ENCODE measurements around the gene CREBBP. TPM values are rescaled to one million over a fixed set of nuclear protein-coding genes. Genes with fewer than 3 reads are reported as not detected.

The CREBBP gene
- total RNA-seq, 1 donor from 2014 or later: 131 TPM

DNA sequence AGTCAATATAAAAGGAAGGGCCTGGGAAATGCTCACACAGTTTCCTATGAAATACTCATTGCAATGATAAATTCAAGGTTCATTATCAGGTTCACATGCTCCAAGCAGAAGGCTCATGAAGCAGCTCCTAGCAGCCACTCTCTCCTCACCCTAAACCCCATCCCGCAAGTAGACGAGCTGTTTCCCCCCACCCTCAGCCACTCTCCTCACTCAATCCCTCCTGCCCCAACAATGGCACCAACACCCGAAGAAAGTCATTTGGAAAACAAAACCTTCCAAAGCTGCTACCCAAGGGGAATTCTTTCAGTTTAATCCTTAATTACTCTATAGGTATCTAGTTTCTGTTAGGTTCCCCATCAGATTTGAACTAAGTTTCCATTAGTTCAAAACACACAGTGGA is 69.7 kb downstream of the CREBBP start:
- no peak for TF ChIP-seq CTCF (IDR thresholded peaks at IDR 0.05)
- Mint-ChIP-seq H3K27me3 (no peaks in the 10 kb centered on the region), H3K9me3 (no peaks in the 10 kb centered on the region), H3K4me3 (no peak overlapping the region), H3K4me1 (peaks cover 78% of the 10 kb centered on the region), H3K36me3 (ENCODE audit: low read depth) (peaks cover 50% of the 10 kb centered on the region), H3K27ac (peak overlapping the region; percentile 2)
- ATAC-seq (ENCODE audit: low read depth) (no peak), DNase-seq (no peak)
- CTCF ChIA-PET: no interaction called here
- POLR2A ChIA-PET: no interaction called here
- intact Hi-C loops (cut with micrococcal nuclease): no loop called here

DNA sequence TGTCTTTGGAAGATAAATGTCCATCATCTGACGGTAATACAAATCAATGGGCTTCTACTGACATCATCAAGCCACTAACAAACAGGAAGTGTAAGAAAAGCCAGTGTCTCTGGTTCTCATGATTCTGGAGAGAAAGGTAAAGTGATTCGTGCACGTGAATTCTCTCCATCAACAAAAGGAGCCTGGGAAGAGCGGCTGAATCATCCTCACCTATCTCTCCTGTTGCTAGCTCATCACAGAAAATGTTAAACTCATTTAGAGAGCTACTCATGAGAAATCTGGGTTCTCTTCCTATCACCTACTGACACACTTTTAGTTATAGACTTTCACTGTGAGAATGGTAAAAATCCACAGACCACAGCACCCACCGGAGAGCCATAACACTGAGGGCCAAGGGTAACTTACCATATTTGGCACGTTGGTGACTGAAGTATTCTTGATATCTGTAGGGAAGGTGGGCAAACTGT is 70.3 kb downstream of the CREBBP start:
- CTCF ChIA-PET: no interaction called here

DNA sequence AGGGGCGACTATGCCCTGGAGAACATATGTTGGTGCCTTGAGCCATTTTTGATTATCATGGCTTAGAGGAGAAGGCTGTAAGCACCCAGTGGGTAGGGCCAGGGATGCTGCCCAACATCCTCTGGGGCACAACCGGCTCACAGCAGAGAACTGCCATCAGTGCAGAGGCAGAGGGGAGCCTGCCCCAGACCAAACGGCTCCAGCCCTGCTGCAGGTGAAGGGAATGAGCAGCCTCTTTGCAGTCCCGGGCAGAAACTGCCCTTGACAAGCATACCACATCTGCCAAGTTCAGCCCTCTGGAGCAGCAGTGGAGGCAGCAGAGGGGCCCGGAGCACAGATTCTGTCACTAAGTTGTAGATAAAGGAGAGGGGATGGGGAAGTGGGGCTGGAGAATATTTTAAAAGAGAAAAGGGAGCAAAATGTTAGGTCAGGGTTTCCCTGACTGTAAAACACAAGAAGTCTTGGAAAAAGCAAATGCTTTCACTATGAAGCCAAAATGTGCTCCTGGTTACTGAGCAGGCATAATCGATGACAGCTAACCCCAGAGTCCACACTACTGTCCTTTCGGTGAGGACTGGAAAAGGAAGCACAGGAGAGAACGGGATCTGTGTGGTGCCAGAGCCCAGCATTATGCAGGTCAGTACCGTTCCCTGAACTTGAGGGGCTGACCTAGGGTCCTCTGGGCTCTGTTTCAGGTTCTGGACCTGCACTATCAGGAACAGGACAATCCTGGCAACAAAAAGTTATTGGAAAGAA is 72.0 kb downstream of the CREBBP start:
- ChIA-PET POLR2A (no interaction called here), CTCF (no interaction called here)
- H3K27me3 Mint-ChIP-seq: no peaks in the 10 kb centered on the region
- no peak for TF ChIP-seq CTCF (IDR thresholded peaks at IDR 0.05)
- DNase-seq (no peak), ATAC-seq (ENCODE audit: low read depth) (no peak)
- H3K27ac Mint-ChIP-seq: no peak overlapping the region
- H3K4me3 Mint-ChIP-seq: no peak overlapping the region
- H3K9me3 Mint-ChIP-seq: no peaks in the 10 kb centered on the region
- intact Hi-C loops (cut with micrococcal nuclease): no loop called here
- H3K4me1 Mint-ChIP-seq: peaks cover 85% of the 10 kb centered on the region
- peaks cover 60% of the 10 kb centered on the region for H3K36me3 Mint-ChIP-seq (ENCODE audit: low read depth)

More for the DNA sequence above, 70.3 kb downstream of the CREBBP start:
- no peak for TF ChIP-seq CTCF (IDR thresholded peaks at IDR 0.05)
- Mint-ChIP-seq H3K36me3 (ENCODE audit: low read depth) (peaks cover 56% of the 10 kb centered on the region), H3K9me3 (no peaks in the 10 kb centered on the region), H3K4me3 (no peak overlapping the region), H3K27ac (no peak overlapping the region), H3K27me3 (no peaks in the 10 kb centered on the region), H3K4me1 (peaks cover 83% of the 10 kb centered on the region)
- intact Hi-C loops (cut with micrococcal nuclease): no loop called here
- DNase-seq (no peak), ATAC-seq (ENCODE audit: low read depth) (no peak)
- POLR2A ChIA-PET: no interaction called here

DNA sequence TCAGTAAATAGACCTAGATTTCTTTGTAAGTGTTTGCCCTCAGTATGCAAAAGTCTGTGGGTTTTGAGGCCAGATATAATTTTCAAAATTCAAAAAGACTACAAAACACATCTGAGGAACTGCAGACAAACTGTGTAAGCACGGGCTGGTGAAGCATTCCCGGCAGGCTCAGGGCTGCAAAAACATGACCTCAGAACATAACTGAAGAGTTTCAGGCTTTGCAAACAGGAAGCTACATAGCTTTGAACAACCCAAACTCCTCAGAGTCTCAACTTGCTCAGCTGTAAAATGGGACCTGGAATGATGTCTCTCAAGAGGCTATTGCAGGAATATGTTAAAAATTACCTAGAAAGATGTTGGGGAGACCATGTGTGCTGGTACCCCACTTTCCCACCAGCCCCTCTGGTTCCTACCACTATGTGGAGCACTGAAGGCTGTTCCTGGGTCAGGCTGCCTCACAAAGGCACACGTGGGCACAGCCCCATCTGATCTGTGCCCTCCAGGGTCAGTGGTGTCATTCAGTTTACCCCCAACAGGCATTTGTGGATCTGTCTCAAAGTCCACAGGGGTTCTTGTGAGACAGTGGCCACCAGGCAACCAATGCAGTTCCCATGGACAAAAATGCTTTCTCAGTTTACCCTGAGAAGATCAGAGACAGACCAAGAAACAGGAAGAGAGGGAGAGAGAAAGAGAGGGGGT is 72.9 kb downstream of the CREBBP start:
- no peak overlapping the region for H3K4me3 Mint-ChIP-seq
- no peak for TF ChIP-seq CTCF (IDR thresholded peaks at IDR 0.05)
- CTCF ChIA-PET: no interaction called here
- peaks cover 79% of the 10 kb centered on the region for H3K4me1 Mint-ChIP-seq
- DNase-seq (no peak), ATAC-seq (ENCODE audit: low read depth) (no peak)
- no peaks in the 10 kb centered on the region for H3K27me3 Mint-ChIP-seq
- H3K36me3 Mint-ChIP-seq (ENCODE audit: low read depth): peaks cover 63% of the 10 kb centered on the region
- H3K9me3 Mint-ChIP-seq: no peaks in the 10 kb centered on the region
- POLR2A ChIA-PET: no interaction called here
- intact Hi-C loops (cut with micrococcal nuclease): no loop called here
- H3K27ac Mint-ChIP-seq: peak overlapping the region; percentile 59

GRCh38 chr16:3804426-3805016 is 76.0 kb downstream of the CREBBP start:
- H3K36me3 Mint-ChIP-seq (ENCODE audit: low read depth): peaks cover 54% of the 10 kb centered on the region
- no peak for ATAC-seq (ENCODE audit: low read depth)

More at GRCh38 chr16:3804426-3805016, 76.0 kb downstream of the CREBBP start:
- DNase-seq: no peak
- intact Hi-C loops (cut with micrococcal nuclease): no loop called here
- POLR2A ChIA-PET: no interaction called here
- CTCF ChIA-PET: no interaction called here
- H3K27ac Mint-ChIP-seq: no peak overlapping the region
- H3K27me3 Mint-ChIP-seq: no peaks in the 10 kb centered on the region
- TF ChIP-seq CTCF (IDR thresholded peaks at IDR 0.05): no peak
- no peak overlapping the region for H3K4me3 Mint-ChIP-seq
- H3K9me3 Mint-ChIP-seq: no peaks in the 10 kb centered on the region
- H3K4me1 Mint-ChIP-seq: peaks cover 81% of the 10 kb centered on the region

Data from activated B cell treated with CpG ODN at 0.5 μM for 24 hours (primary cell).